Measurements from ENCODE around the gene ALG12. TPM values are rescaled to one million over a fixed set of nuclear protein-coding genes. Genes with fewer than 3 reads are reported as not detected.

ALG12 gene
- polyA plus RNA-seq, 1 of the 3 experiments (the other 2 are of a cell fraction), result 9.9 TPM

DNA sequence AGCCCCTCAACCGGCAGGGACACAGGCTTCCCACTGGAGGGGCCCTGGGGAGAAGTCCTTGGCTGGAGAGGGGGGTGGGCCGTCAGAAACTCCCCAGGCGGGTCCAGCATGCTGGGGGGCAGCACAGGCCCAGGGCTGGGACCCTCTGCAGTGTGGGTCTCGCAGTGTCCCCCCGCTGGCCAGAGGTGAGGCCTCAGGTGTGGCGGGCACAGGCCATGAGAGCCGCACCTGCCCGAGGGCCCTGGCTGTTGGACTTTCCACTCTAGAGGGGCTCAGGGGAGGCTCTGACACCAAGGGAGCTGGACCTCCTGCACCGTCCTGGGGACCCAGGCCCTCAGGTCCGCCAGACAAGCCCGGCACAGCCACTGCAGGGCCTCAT, 31.7 kb upstream of the ALG12 start:
- H3K4me1 ChIP-seq (ENCODE audit: control insufficient read depth in 1 of 2, insufficient read depth in 2 of 2, low read depth in 1 of 2, low read length in 1 of 2), result peaks cover 13 to 35% of the 10 kb centered on the region in 2 experiments
- 90% methylated on average over 9 of the region's 11 CpGs for WGBS (ENCODE audit: low lambda C conversion rate)
- no peaks in the 10 kb centered on the region for H3K79me2 ChIP-seq (ENCODE audit: insufficient read depth)
- H2AFZ ChIP-seq (ENCODE audit: low read depth), result no peak overlapping the region
- no peaks in the 10 kb centered on the region for H3K9me2 ChIP-seq
- no peak for DNase-seq
- peaks cover 5% of the 10 kb centered on the region for H3F3A ChIP-seq (replicated peaks; ENCODE audit: insufficient read depth)
- H4K20me1 ChIP-seq (ENCODE audit: insufficient read depth), result no peaks in the 10 kb centered on the region
- H3K4me2 ChIP-seq, result no peak overlapping the region
- no peak overlapping the region for H3K4me3 ChIP-seq (ENCODE audit: low read depth in 2 of 2, low read length in 1 of 2)
- H3K27me3 ChIP-seq (ENCODE audit: insufficient read depth), result no peaks in the 10 kb centered on the region
- ChIA-PET POLR2A (no interaction called here), CTCF (no interaction called here)
- no peaks in the 10 kb centered on the region for H3K9me3 ChIP-seq
- TF ChIP-seq RXRA (IDR thresholded peaks at IDR 0.05; ENCODE audit: borderline replicate concordance, low read depth) (no peak), SMC3 (IDR thresholded peaks at IDR 0.05; ENCODE audit: low read depth, low read length) (no peak), JUND (IDR thresholded peaks at IDR 0.05) (no peak), YY1 (IDR thresholded peaks at IDR 0.05; ENCODE audit: low read depth) (no peak), TCF12 (IDR thresholded peaks at IDR 0.05) (no peak), EP300 (IDR thresholded peaks at IDR 0.05; ENCODE audit: borderline replicate concordance in 1 of 2, low read depth in 1 of 2, low read length in 1 of 2) (no peak), RCOR1 (IDR thresholded peaks at IDR 0.05; ENCODE audit: low read length) (no peak), NFIC (IDR thresholded peaks at IDR 0.05; ENCODE audit: borderline replicate concordance) (no peak)
- TF ChIP-seq, protein P1, sequence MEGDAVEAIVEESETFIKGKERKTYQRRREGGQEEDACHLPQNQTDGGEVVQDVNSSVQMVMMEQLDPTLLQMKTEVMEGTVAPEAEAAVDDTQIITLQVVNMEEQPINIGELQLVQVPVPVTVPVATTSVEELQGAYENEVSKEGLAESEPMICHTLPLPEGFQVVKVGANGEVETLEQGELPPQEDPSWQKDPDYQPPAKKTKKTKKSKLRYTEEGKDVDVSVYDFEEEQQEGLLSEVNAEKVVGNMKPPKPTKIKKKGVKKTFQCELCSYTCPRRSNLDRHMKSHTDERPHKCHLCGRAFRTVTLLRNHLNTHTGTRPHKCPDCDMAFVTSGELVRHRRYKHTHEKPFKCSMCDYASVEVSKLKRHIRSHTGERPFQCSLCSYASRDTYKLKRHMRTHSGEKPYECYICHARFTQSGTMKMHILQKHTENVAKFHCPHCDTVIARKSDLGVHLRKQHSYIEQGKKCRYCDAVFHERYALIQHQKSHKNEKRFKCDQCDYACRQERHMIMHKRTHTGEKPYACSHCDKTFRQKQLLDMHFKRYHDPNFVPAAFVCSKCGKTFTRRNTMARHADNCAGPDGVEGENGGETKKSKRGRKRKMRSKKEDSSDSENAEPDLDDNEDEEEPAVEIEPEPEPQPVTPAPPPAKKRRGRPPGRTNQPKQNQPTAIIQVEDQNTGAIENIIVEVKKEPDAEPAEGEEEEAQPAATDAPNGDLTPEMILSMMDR (IDR thresholded peaks at IDR 0.05), result no peak
- TF ChIP-seq, protein P2, sequence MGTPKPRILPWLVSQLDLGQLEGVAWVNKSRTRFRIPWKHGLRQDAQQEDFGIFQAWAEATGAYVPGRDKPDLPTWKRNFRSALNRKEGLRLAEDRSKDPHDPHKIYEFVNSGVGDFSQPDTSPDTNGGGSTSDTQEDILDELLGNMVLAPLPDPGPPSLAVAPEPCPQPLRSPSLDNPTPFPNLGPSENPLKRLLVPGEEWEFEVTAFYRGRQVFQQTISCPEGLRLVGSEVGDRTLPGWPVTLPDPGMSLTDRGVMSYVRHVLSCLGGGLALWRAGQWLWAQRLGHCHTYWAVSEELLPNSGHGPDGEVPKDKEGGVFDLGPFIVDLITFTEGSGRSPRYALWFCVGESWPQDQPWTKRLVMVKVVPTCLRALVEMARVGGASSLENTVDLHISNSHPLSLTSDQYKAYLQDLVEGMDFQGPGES (IDR thresholded peaks at IDR 0.05; ENCODE audit: low read depth, low read length), result no peak
- TF ChIP-seq, protein P3, sequence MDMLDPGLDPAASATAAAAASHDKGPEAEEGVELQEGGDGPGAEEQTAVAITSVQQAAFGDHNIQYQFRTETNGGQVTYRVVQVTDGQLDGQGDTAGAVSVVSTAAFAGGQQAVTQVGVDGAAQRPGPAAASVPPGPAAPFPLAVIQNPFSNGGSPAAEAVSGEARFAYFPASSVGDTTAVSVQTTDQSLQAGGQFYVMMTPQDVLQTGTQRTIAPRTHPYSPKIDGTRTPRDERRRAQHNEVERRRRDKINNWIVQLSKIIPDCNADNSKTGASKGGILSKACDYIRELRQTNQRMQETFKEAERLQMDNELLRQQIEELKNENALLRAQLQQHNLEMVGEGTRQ (IDR thresholded peaks at IDR 0.05; ENCODE audit: borderline replicate concordance, low read depth, low read length), result no peak
- TF ChIP-seq, protein P4, sequence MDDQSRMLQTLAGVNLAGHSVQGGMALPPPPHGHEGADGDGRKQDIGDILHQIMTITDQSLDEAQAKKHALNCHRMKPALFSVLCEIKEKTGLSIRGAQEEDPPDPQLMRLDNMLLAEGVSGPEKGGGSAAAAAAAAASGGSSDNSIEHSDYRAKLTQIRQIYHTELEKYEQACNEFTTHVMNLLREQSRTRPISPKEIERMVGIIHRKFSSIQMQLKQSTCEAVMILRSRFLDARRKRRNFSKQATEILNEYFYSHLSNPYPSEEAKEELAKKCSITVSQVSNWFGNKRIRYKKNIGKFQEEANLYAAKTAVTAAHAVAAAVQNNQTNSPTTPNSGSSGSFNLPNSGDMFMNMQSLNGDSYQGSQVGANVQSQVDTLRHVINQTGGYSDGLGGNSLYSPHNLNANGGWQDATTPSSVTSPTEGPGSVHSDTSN (IDR thresholded peaks at IDR 0.05), result no peak
- no peaks in the 10 kb centered on the region for H3K36me3 ChIP-seq (replicated peaks in 1 of 2; ENCODE audit: control insufficient read depth in 1 of 2, insufficient read depth in 2 of 2, low read length in 1 of 2)
- H3K27ac ChIP-seq (ENCODE audit: low read depth in 2 of 2, low read length in 1 of 2), result no peak overlapping the region
- H3K9ac ChIP-seq, result no peak overlapping the region
